GM19099 (cell line): Measurements from ENCODE around the gene GFRA1.

Source experiments
- POLR2A ChIP-seq: IDR thresholded peaks from 3 replicates; pipeline ENCODE4 v1.6.1; 2011; ENCODE audit warnings: low read depth; ENCODE audit not compliant: insufficient read length; ENCODE audit errors: extremely low read depth

GFRA1 gene

GRCh38 chr10:116147147-116147905 lies 125.7 kb downstream of the GFRA1 start:
- TF ChIP-seq POLR2A = no peak

GRCh38 chr10:116146372-116147140 lies 126.5 kb downstream of the GFRA1 start:
- TF ChIP-seq POLR2A = no peak

GRCh38 chr10:116143673-116144222 lies 129.3 kb downstream of the GFRA1 start:
- TF ChIP-seq POLR2A = no peak

GRCh38 chr10:116141855-116142254 lies 131.2 kb downstream of the GFRA1 start:
- TF ChIP-seq POLR2A = no peak

GRCh38 chr10:116141246-116141645 lies 131.8 kb downstream of the GFRA1 start:
- no peak for TF ChIP-seq POLR2A

- no peak for TF ChIP-seq POLR2A
Measured at GRCh38 chr10:116139886-116140285, 133.1 kb downstream of the GFRA1 start.

- TF ChIP-seq POLR2A = no peak
Measured at GRCh38 chr10:116138897-116139296, 134.1 kb downstream of the GFRA1 start.

- TF ChIP-seq POLR2A = no peak
Measured at GRCh38 chr10:116136261-116136660, 136.7 kb downstream of the GFRA1 start.

GRCh38 chr10:116134322-116134721 lies 138.7 kb downstream of the GFRA1 start:
- no peak for TF ChIP-seq POLR2A

GRCh38 chr10:116133634-116134033 lies 139.4 kb downstream of the GFRA1 start:
- TF ChIP-seq POLR2A = no peak

- TF ChIP-seq POLR2A = no peak
Measured at GRCh38 chr10:116132780-116133399, 140.1 kb downstream of the GFRA1 start.

GRCh38 chr10:116130006-116130405 lies 143.0 kb downstream of the GFRA1 start:
- TF ChIP-seq POLR2A = no peak

- TF ChIP-seq POLR2A = no peak
Measured at GRCh38 chr10:116126954-116127695, 145.9 kb downstream of the GFRA1 start.

GRCh38 chr10:116126239-116126638 lies 146.8 kb downstream of the GFRA1 start:
- no peak for TF ChIP-seq POLR2A

- TF ChIP-seq POLR2A = no peak
Measured at GRCh38 chr10:116125180-116125579, 147.8 kb downstream of the GFRA1 start.
